Peyer's patch (tissue), 4 donors: ENCODE data around the gene ONECUT3. TPM values are rescaled to one million over a fixed set of nuclear protein-coding genes. Genes with fewer than 3 reads are reported as not detected.

ENCODE experiments used
- DNase-seq, 3 donors: peaks; one replicate each; pipeline ENCODE4 v3.0.0-alpha.2; 2017 to 2019
- H3K27ac ChIP-seq, 4 donors: fragments of 200-600 bp; sonication (generic); one replicate each; pipeline ENCODE4 v1.5.1; 2016 to 2019
- H3K27me3 ChIP-seq, 2 donors: fragments of 200-600 bp; sonication (generic); one replicate each; pipeline ENCODE4 v1.5.1; 2019
- H3K36me3 ChIP-seq, 3 donors: fragments of 200-600 bp; sonication (generic); one replicate each; pipeline ENCODE4 v1.5.1; 2016 to 2019
- H3K4me1 ChIP-seq, 4 donors: fragments of 200-600 bp; sonication (generic); one replicate each; pipeline ENCODE4 v1.5.1; 2016 to 2019
- H3K4me3 ChIP-seq, 4 donors: fragments of 200-600 bp; sonication (generic); 1 replicate in 3 of 4; 2 replicates in 1 of 4; pipeline ENCODE4 v1.5.1; 2016 to 2019; ENCODE audit warnings: mild to moderate bottlenecking in 1 of 4
- H3K9me3 ChIP-seq, 4 donors: fragments of 200-600 bp; sonication (generic); one replicate each; pipeline ENCODE4 v1.5.1; 2016 to 2019; ENCODE audit warnings: mild to moderate bottlenecking in 1 of 4
- CTCF ChIP-seq, 6 experiments: fragments of 450-650 bp in 4 of 6; fragments of 200-600 bp in 2 of 6; sonication (generic) in 1 of 6; IDR thresholded peaks; one replicate each; pipeline ENCODE4 v1.5.1; 2017 to 2019; ENCODE audit warnings: antibody characterized with exemption in 6 of 6, mild to moderate bottlenecking in 3 of 6, moderate library complexity in 1 of 6
- POLR2A ChIP-seq, 2 donors: fragments of 450-650 bp; IDR thresholded peaks; one replicate each; pipeline ENCODE4 v1.5.1; 2017; ENCODE audit warnings: antibody characterized with exemption in 2 of 2, mild to moderate bottlenecking in 2 of 2, moderate library complexity in 2 of 2
- total RNA-seq, 4 donors: library from RNA; depleted of rRNA; stranded (reverse); fragments of >200 nt; gene quantifications; one replicate each; pipeline ENCODE4 v1.1.0, GENCODE V29; 2016

The ONECUT3 gene
- total RNA-seq, 4 donors from 2014 or later: 0.27 to 0.28 TPM; not detected in 2

GRCh38 chr19:1756264-1756663 is 3.0 kb downstream of the ONECUT3 start:
- H3K4me1 ChIP-seq: peaks cover 0 to 15% (median 7%) of the 10 kb centered on the region in 4 donors
- no peaks in the 10 kb centered on the region for H3K36me3 ChIP-seq
- H3K27me3 ChIP-seq: peaks cover 0 to 75% of the 10 kb centered on the region in 2 donors
- TF ChIP-seq CTCF (IDR thresholded peaks at IDR 0.05): no peak
- TF ChIP-seq POLR2A (IDR thresholded peaks at IDR 0.05): no peak
- H3K27ac ChIP-seq: no peak overlapping the region
- DNase-seq: no peak
- H3K9me3 ChIP-seq: no peaks in the 10 kb centered on the region
- no peak overlapping the region for H3K4me3 ChIP-seq

- Histone ChIP-seq H3K27ac (no peak overlapping the region), H3K4me3 (no peak overlapping the region), H3K36me3 (no peaks in the 10 kb centered on the region), H3K27me3 (peaks cover 0 to 71% of the 10 kb centered on the region in 2 donors), H3K4me1 (peaks cover 0 to 15% (median 7%) of the 10 kb centered on the region in 4 donors), H3K9me3 (no peaks in the 10 kb centered on the region)
- TF ChIP-seq POLR2A (IDR thresholded peaks at IDR 0.05): no peak
- no peak for TF ChIP-seq CTCF (IDR thresholded peaks at IDR 0.05)
- DNase-seq: no peak
These were observed 3.6 kb downstream of the ONECUT3 start for GRCh38 chr19:1756705-1757465.

GRCh38 chr19:1757468-1758230 is 4.3 kb downstream of the ONECUT3 start:
- H3K27me3 ChIP-seq: peaks cover 0 to 73% of the 10 kb centered on the region in 2 donors
- no peak overlapping the region for H3K4me3 ChIP-seq
- no peaks in the 10 kb centered on the region for H3K36me3 ChIP-seq
- H3K27ac ChIP-seq: no peak overlapping the region
- no peaks in the 10 kb centered on the region for H3K9me3 ChIP-seq
- no peak for DNase-seq
- TF ChIP-seq CTCF (IDR thresholded peaks at IDR 0.05) (no peak), POLR2A (IDR thresholded peaks at IDR 0.05) (no peak)
- peaks cover 0 to 15% (median 7%) of the 10 kb centered on the region in 4 donors for H3K4me1 ChIP-seq

- Histone ChIP-seq H3K4me1 (peaks cover 0 to 14% (median 6%) of the 10 kb centered on the region in 4 donors), H3K36me3 (no peaks in the 10 kb centered on the region), H3K9me3 (no peaks in the 10 kb centered on the region), H3K27me3 (peaks cover 0 to 70% of the 10 kb centered on the region in 2 donors), H3K4me3 (no peak overlapping the region), H3K27ac (no peak overlapping the region)
- no peak for TF ChIP-seq CTCF (IDR thresholded peaks at IDR 0.05)
- TF ChIP-seq POLR2A (IDR thresholded peaks at IDR 0.05): no peak
- no peak for DNase-seq
These were observed 4.9 kb downstream of the ONECUT3 start for GRCh38 chr19:1758231-1758577.

GRCh38 chr19:1758959-1759903 is 5.9 kb downstream of the ONECUT3 start:
- TF ChIP-seq POLR2A (IDR thresholded peaks at IDR 0.05): no peak
- no peak for TF ChIP-seq CTCF (IDR thresholded peaks at IDR 0.05)
- H3K4me3 ChIP-seq: no peak overlapping the region
- H3K27me3 ChIP-seq: peaks cover 0 to 78% of the 10 kb centered on the region in 2 donors
- H3K9me3 ChIP-seq: no peaks in the 10 kb centered on the region
- H3K27ac ChIP-seq: no peak overlapping the region
- H3K36me3 ChIP-seq: no peaks in the 10 kb centered on the region
- DNase-seq: no peak
- H3K4me1 ChIP-seq: peaks cover 0 to 14% (median 4%) of the 10 kb centered on the region in 4 donors
